Karpas-422 (cell line): ENCODE results near the gene OPRM1. TPM values are rescaled to one million over a fixed set of nuclear protein-coding genes. Genes with fewer than 3 reads are reported as not detected.

Experiments used
- DNase-seq: peaks from one replicate; pipeline ENCODE4 v3.0.0-alpha.2; 2015
- H2AFZ ChIP-seq: fragments of 200-600 bp; sonication (generic); 2 replicates; pipeline ENCODE4 v1.6.1; 2014; ENCODE audit warnings: antibody characterized with exemption, low read length, mixed read lengths
- H3K27ac ChIP-seq: fragments of 200-600 bp; sonication (generic); 2 replicates; pipeline ENCODE4 v1.5.1; 2014; ENCODE audit warnings: mild to moderate bottlenecking, low read length, moderate library complexity
- H3K27me3 ChIP-seq: fragments of 200-600 bp; sonication (generic); 2 replicates; pipeline ENCODE4 v1.6.1; 2014; ENCODE audit warnings: low read length, mixed read lengths
- H3K36me3 ChIP-seq: fragments of 200-600 bp; sonication (generic); 2 replicates; pipeline ENCODE4 v1.6.1; 2014; ENCODE audit warnings: low read length, mixed read lengths; ENCODE audit not compliant: insufficient read depth
- H3K4me1 ChIP-seq: fragments of 200-600 bp; sonication (generic); 2 replicates; pipeline ENCODE4 v1.6.1; 2014; ENCODE audit warnings: mild to moderate bottlenecking, low read length, mixed read lengths
- H3K4me2 ChIP-seq: fragments of 200-600 bp; sonication (generic); 2 replicates; pipeline ENCODE4 v1.6.1; 2014; ENCODE audit warnings: low read length, low read depth, mild to moderate bottlenecking; ENCODE audit not compliant: poor library complexity, severe bottlenecking
- H3K4me3 ChIP-seq: fragments of 200-600 bp; sonication (generic); 2 replicates; pipeline ENCODE4 v1.5.1; 2014; ENCODE audit warnings: mild to moderate bottlenecking, antibody characterized with exemption, low read length, mixed read lengths
- H3K79me2 ChIP-seq: fragments of 200-600 bp; sonication (generic); 2 replicates; pipeline ENCODE4 v1.6.1; 2014; ENCODE audit warnings: mild to moderate bottlenecking, low read length, mixed read lengths
- H3K9ac ChIP-seq: fragments of 200-600 bp; sonication (generic); 2 replicates; pipeline ENCODE4 v1.6.0; 2014; ENCODE audit warnings: low read length
- H3K9me2 ChIP-seq: fragments of 200-600 bp; sonication (generic), shearing (Covaris generic); replicated peaks from 2 replicates; pipeline ENCODE4 v1.6.0; 2014; ENCODE audit warnings: mild to moderate bottlenecking, low read length, moderate library complexity; ENCODE audit not compliant: insufficient read depth
- H3K9me3 ChIP-seq: fragments of 300-700, 200-600 bp; sonication (generic); 2 replicates; pipeline ENCODE4 v1.6.1; 2014; ENCODE audit warnings: low read length, mixed read lengths
- H4K20me1 ChIP-seq: fragments of 200-600 bp; sonication (generic); 2 replicates; pipeline ENCODE4 v1.6.1; 2014; ENCODE audit warnings: mild to moderate bottlenecking, antibody characterized with exemption, low read length, low read depth; ENCODE audit not compliant: insufficient read depth
- total RNA-seq: library from RNA; depleted of rRNA; stranded (reverse); fragments of >200 nt; shearing (Covaris generic); gene quantifications from 2 replicates; pipeline ENCODE4 v1.2.3, GENCODE V29; 2014; ENCODE audit warnings: low replicate concordance

The OPRM1 gene
- total RNA-seq, 1 experiment from 2014 or later, result not detected

- Histone ChIP-seq H3K4me2 (no peak overlapping the region), H3K27ac (no peak overlapping the region), H3K27me3 (no peaks in the 10 kb centered on the region), H3K79me2 (no peaks in the 10 kb centered on the region), H3K9me2 (no peaks in the 10 kb centered on the region), H3K9ac (no peak overlapping the region), H4K20me1 (no peaks in the 10 kb centered on the region), H3K4me3 (no peak overlapping the region), H2AFZ (no peak overlapping the region), H3K4me1 (no peaks in the 10 kb centered on the region), H3K9me3 (no peaks in the 10 kb centered on the region), H3K36me3 (no peaks in the 10 kb centered on the region)
- no peak for DNase-seq
Observed at GRCh38 chr6:154206141-154206540, 167.1 kb downstream of the OPRM1 start.

- Histone ChIP-seq H4K20me1 (no peaks in the 10 kb centered on the region), H2AFZ (no peak overlapping the region), H3K4me2 (no peak overlapping the region), H3K79me2 (no peaks in the 10 kb centered on the region), H3K9me2 (no peaks in the 10 kb centered on the region), H3K27me3 (no peaks in the 10 kb centered on the region), H3K27ac (no peak overlapping the region), H3K36me3 (no peaks in the 10 kb centered on the region), H3K9me3 (no peaks in the 10 kb centered on the region), H3K4me1 (no peaks in the 10 kb centered on the region), H3K9ac (no peak overlapping the region), H3K4me3 (no peak overlapping the region)
- no peak for DNase-seq
Observed at GRCh38 chr6:154206996-154207395, 168.0 kb downstream of the OPRM1 start.

DNA sequence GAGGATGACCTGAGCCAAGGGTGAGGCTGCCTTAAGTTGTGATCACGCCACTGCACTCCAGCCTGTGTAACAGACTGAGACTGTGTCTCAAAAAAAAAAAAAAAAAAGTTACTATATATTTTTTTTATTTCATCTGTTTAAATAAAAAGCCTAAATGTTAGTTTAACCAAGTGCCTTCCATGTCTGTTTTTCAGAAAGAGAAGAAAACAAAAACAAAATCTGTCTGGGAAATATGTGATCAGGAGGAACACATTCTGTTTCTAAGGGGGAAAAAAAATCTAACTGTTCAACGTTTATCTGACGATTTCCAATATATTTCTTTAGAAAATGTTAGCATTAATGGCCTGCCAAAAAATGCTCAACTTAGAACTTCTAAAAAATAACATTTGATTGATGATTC, 170.5 kb downstream of the OPRM1 start:
- no peak overlapping the region for H3K9ac ChIP-seq
- no peak for DNase-seq
- no peak overlapping the region for H2AFZ ChIP-seq
- no peaks in the 10 kb centered on the region for H4K20me1 ChIP-seq
- H3K79me2 ChIP-seq, result no peaks in the 10 kb centered on the region
- H3K27me3 ChIP-seq, result no peaks in the 10 kb centered on the region
- no peaks in the 10 kb centered on the region for H3K4me1 ChIP-seq
- no peaks in the 10 kb centered on the region for H3K36me3 ChIP-seq
- H3K4me3 ChIP-seq, result no peak overlapping the region
- no peaks in the 10 kb centered on the region for H3K9me3 ChIP-seq
- no peak overlapping the region for H3K4me2 ChIP-seq
- no peaks in the 10 kb centered on the region for H3K9me2 ChIP-seq
- no peak overlapping the region for H3K27ac ChIP-seq

GRCh38 chr6:154210678-154211077, 171.6 kb downstream of the OPRM1 start:
- Histone ChIP-seq H4K20me1 (no peaks in the 10 kb centered on the region), H3K9me3 (no peaks in the 10 kb centered on the region), H2AFZ (no peak overlapping the region), H3K27ac (no peak overlapping the region), H3K36me3 (no peaks in the 10 kb centered on the region), H3K27me3 (no peaks in the 10 kb centered on the region), H3K4me1 (no peaks in the 10 kb centered on the region), H3K79me2 (no peaks in the 10 kb centered on the region), H3K9ac (no peak overlapping the region), H3K4me3 (no peak overlapping the region), H3K4me2 (no peak overlapping the region), H3K9me2 (no peaks in the 10 kb centered on the region)
- no peak for DNase-seq

DNA sequence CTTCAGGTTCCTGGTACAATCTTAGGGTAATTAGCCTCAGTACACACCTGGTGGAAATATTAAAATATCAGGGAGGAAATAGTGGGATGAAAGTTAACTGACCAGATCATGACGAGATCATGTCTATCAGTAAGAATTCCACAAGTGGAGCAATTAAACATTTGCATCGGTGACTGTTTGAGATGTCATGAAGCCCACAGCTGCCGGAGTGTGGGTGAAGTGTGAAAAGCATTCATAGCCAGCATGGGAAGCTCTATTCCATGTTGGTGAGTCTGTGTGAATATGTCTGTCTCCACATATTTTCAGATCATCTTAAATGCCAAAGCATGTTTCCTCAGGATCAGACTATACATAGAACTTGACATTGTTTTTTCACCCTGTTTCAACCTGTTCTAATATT, 174.7 kb downstream of the OPRM1 start:
- no peaks in the 10 kb centered on the region for H3K9me2 ChIP-seq
- no peaks in the 10 kb centered on the region for H3K27me3 ChIP-seq
- H3K4me2 ChIP-seq, result no peak overlapping the region
- H3K79me2 ChIP-seq, result no peaks in the 10 kb centered on the region
- no peaks in the 10 kb centered on the region for H3K9me3 ChIP-seq
- H3K36me3 ChIP-seq, result no peaks in the 10 kb centered on the region
- no peaks in the 10 kb centered on the region for H4K20me1 ChIP-seq
- no peak for DNase-seq
- H3K4me1 ChIP-seq, result no peaks in the 10 kb centered on the region
- H3K9ac ChIP-seq, result no peak overlapping the region
- no peak overlapping the region for H3K4me3 ChIP-seq
- H3K27ac ChIP-seq, result no peak overlapping the region
- H2AFZ ChIP-seq, result no peak overlapping the region

- Histone ChIP-seq H3K27ac (no peak overlapping the region), H2AFZ (no peak overlapping the region), H3K36me3 (no peaks in the 10 kb centered on the region), H3K79me2 (no peaks in the 10 kb centered on the region), H3K4me2 (no peak overlapping the region), H3K27me3 (no peaks in the 10 kb centered on the region), H3K4me3 (no peak overlapping the region), H3K4me1 (no peaks in the 10 kb centered on the region), H3K9ac (no peak overlapping the region), H3K9me3 (no peaks in the 10 kb centered on the region), H4K20me1 (no peaks in the 10 kb centered on the region), H3K9me2 (no peaks in the 10 kb centered on the region)
- DNase-seq, result no peak
Observed at GRCh38 chr6:154218301-154218700, 179.3 kb downstream of the OPRM1 start.

DNA sequence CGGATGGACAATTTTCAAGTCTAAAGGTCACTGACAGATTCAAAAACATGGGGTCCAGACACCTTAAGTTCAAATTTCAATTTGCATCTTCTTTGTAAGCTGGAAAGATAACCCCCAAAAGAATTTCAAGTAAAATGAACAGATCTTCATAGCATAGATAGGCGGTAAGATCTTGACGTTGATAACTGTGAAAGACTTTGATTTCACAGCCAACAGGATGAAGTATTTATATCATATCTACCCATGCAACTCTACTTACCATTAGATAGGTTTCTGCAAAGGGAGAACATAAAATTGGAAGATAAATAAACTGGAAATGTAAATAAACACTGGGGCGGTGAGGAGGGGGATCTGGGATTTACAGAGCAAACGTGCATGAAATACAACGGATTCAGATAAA, 179.7 kb downstream of the OPRM1 start:
- no peaks in the 10 kb centered on the region for H3K9me2 ChIP-seq
- no peaks in the 10 kb centered on the region for H4K20me1 ChIP-seq
- no peak overlapping the region for H2AFZ ChIP-seq
- H3K79me2 ChIP-seq, result no peaks in the 10 kb centered on the region
- H3K9me3 ChIP-seq, result no peaks in the 10 kb centered on the region
- H3K4me3 ChIP-seq, result no peak overlapping the region
- DNase-seq, result no peak
- H3K4me1 ChIP-seq, result no peaks in the 10 kb centered on the region
- H3K27ac ChIP-seq, result no peak overlapping the region
- H3K4me2 ChIP-seq, result no peak overlapping the region
- H3K9ac ChIP-seq, result no peak overlapping the region
- no peaks in the 10 kb centered on the region for H3K36me3 ChIP-seq
- H3K27me3 ChIP-seq, result no peaks in the 10 kb centered on the region

GRCh38 chr6:154219250-154219649, 180.2 kb downstream of the OPRM1 start:
- Histone ChIP-seq H3K27ac (no peak overlapping the region), H3K9ac (no peak overlapping the region), H3K36me3 (no peaks in the 10 kb centered on the region), H3K4me2 (no peak overlapping the region), H3K27me3 (no peaks in the 10 kb centered on the region), H3K4me1 (no peaks in the 10 kb centered on the region), H3K4me3 (no peak overlapping the region), H3K79me2 (no peaks in the 10 kb centered on the region), H3K9me2 (no peaks in the 10 kb centered on the region), H4K20me1 (no peaks in the 10 kb centered on the region), H2AFZ (no peak overlapping the region), H3K9me3 (no peaks in the 10 kb centered on the region)
- DNase-seq, result no peak

DNA sequence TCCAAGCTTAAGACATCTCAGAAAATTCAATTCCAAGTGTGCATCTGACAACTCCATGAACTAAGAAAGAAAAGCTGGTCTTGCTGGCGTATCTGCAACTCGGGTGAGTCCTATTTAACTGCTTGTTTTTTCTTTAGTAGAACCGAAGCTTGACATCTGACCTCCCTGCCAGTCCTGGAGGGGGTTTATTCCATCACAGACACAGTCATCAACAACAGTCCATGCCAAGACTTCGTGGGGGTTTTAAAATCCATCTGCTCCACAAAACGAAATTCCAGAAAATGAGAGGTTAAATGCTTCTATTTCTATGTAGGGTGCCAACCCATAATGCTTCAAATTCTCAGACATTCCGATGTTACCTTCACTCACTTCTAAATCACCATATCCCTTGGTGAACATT, 183.7 kb downstream of the OPRM1 start:
- Histone ChIP-seq H3K4me2 (no peak overlapping the region), H3K27me3 (no peaks in the 10 kb centered on the region), H3K27ac (no peak overlapping the region), H3K9me3 (no peaks in the 10 kb centered on the region), H3K4me3 (no peak overlapping the region), H3K36me3 (no peaks in the 10 kb centered on the region), H2AFZ (no peak overlapping the region), H3K9ac (no peak overlapping the region), H3K4me1 (no peaks in the 10 kb centered on the region), H3K79me2 (no peaks in the 10 kb centered on the region), H3K9me2 (no peaks in the 10 kb centered on the region), H4K20me1 (no peaks in the 10 kb centered on the region)
- DNase-seq, result no peak
